G401 (cell line): ENCODE measurements around the gene ZBTB16. TPM values are rescaled to one million over a fixed set of nuclear protein-coding genes. Genes with fewer than 3 reads are reported as not detected.

ENCODE experiments used
- DNase-seq: peaks from one replicate; pipeline ENCODE4 v3.0.0-alpha.2; 2015; ENCODE audit warnings: low spot score
- in situ Hi-C: cut with HindIII; loops from 2 replicates; pipeline ENCODE4 v1.10.0; 2016; ENCODE audit warnings: low sequenced_read_pairs, mixed read lengths
- total RNA-seq: library from RNA; depleted of rRNA; stranded (reverse); fragments of >200 nt; shearing (Covaris generic); gene quantifications from 2 replicates; pipeline ENCODE4 v1.2.3, GENCODE V29; 2014

The ZBTB16 gene
- total RNA-seq, 1 experiment from 2014 or later: not detected

DNA sequence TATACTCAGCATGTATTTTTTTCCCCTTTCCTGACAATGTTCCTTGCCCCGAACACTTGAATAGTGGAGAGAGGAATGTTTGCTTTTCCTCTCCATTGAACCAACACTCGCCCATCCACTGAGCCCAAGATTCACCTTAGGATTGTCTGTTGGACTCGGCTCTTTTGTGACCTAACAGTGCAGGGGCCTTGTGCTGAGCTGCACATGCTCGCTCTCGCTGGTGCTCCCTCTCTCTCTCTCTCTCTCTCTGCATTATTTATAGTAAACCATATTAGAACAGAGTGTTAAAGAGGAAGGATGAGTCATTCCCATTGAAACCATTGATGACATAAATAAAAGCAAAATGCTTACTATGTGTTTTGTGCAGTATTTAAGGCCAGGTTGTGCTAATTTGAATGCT, 20.7 kb downstream of the ZBTB16 start:
- in situ Hi-C loops: no loop called here
- DNase-seq: no peak

DNA sequence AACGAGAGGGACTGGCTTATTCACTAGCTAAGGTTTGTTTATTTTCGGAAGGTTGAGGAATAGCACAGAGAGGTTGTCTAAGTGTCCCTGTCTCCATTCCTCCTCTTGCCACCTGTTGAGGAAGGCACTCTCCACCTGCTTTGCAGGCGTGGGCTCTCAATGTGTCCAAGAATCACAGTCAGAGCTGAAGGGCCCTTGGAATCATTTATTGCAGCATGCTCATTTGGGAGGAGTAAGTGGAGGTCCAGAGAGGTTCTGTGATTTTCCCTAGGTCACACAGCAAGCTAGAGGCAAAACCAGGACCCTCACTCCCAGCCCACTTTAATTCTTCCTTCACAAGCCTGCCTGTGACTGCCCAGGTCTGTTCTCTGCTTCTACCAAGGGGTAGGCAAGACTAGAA, 21.3 kb downstream of the ZBTB16 start:
- in situ Hi-C loops: no loop called here
- no peak for DNase-seq

DNA sequence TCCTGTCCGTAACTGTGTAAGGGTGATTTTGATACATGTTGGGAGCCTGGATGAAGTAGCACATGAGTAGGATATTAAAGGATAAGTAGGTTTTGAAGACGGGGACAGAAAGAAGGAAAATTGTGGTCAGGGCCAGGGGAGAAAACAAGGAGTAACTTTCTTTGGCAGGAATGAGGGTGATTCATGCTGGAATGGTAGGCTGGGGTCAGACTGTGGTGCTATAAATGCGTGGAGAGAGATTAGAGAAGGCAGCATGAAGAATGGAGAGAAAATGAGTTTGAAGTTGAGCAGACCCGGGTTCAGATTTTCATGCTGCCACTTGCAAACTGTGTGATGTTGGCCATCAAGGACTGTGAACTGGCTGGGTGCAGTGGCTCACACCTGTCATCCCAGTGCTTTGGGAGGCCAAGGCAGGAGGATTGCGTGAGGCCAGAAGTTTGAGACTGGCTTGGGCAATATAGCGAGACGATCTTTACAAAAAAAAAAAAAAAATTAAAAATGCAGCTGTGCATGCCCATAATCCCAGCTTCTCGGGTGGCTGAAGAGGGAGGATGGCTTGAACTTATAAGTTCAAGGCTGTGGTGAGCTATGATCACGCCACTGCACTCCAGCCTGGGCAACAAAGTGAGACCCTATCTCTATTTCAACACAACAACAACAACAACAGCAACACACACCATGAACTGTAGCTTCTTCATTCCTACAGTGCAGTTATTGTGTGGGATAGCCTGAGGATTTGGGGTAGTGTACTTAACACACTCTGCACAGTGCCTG, 22.3 kb downstream of the ZBTB16 start:
- in situ Hi-C loops: no loop called here
- no peak for DNase-seq

DNA sequence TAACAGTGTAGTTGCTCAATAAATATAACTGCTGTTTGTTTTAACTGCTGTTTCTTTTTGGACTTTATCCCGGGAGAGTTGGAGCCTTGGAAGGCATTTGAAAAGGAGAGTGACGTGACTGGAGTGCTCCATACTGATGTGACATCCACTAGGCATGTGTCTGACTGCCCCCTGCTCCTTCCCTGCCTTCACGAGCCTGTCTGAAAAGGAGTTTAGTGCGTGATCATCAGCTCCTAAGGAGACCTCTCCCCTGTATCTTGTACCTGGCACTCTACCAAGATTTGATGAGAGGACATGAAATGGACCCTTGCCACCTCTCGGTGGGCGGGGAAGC, 22.9 kb downstream of the ZBTB16 start:
- DNase-seq: no peak
- in situ Hi-C loops: no loop called here

DNA sequence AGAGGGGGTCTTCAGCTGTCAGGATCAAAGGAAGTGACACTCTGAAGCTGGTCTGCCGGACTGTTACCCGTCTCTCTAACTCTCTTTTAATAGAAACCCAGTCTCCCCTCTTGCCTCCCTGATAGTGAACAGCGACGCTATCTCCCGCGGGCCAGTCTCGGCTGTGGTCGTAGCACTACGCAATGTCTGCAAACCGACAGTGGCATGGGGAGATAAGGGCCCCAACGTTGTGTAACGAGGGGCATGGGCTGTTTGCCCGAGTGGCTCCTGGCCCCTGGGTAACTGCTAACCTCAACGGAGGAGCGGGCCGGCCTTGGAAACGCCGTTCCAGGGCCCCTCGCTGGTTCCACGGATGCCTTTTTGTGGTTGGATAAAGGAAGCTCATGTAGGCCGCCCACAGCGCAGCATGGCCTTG, 23.3 kb downstream of the ZBTB16 start:
- no peak for DNase-seq
- in situ Hi-C loops: no loop called here

DNA sequence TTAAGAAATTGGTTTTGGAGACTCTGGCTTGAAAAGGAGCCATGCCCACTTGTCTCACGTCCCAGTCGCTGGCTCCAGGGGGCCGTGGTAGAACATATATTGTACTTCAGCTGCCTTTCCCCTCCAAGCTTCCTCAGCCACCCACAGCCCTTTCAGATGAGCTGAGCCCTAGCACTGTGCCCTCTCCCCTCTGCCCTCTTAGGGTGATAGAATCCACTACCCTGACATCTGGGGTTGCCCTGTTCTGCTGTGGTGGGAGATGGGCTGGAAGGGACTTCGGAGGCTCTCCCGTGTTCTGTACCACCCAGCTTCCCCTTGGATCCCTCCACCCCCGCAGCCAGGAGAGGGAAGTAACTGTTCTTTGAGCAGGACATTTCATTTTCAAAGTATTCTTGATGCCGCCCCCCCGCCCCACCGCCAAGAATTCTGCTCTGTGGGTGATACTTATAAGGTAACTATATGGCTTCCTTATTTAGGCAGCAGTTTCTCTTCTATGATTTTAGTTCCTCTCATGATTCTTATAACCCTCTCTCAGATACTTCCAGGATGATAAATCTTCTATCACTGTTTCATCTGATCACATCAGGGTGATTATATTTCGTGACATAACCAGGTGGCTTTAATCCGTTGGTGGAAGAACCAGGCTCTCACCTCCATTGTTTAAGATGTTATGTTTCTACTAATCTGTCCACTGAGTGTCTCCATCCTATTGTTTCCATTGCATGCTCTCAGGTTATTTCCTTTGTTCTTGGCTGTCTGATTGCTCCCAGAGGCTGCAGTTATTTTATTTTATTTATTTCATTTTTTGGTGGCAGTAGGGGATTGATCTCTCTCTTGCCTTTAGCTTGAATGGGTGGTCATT, 24.1 kb downstream of the ZBTB16 start:
- in situ Hi-C loops: no loop called here
- no peak for DNase-seq

DNA sequence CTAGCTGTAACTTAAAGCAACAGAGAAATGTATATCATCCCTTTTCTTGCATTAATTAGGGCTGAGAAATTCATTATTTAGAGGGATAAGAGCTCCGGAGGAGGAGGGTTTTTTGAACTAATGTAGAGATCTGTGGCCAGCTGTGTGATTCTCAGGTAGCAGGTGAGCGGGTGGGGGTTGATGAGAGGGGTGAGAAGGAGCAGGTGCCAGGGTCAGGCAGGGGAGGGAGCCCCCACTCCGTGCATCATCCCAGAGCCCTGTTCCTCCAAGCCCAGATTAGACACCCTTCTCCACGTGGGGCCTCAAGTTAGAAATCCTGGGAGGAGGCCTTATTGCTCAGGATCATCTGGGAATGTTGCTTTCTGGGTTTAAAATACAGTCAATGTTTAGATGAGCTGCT, 24.9 kb downstream of the ZBTB16 start:
- in situ Hi-C loops: no loop called here
- DNase-seq: no peak

DNA sequence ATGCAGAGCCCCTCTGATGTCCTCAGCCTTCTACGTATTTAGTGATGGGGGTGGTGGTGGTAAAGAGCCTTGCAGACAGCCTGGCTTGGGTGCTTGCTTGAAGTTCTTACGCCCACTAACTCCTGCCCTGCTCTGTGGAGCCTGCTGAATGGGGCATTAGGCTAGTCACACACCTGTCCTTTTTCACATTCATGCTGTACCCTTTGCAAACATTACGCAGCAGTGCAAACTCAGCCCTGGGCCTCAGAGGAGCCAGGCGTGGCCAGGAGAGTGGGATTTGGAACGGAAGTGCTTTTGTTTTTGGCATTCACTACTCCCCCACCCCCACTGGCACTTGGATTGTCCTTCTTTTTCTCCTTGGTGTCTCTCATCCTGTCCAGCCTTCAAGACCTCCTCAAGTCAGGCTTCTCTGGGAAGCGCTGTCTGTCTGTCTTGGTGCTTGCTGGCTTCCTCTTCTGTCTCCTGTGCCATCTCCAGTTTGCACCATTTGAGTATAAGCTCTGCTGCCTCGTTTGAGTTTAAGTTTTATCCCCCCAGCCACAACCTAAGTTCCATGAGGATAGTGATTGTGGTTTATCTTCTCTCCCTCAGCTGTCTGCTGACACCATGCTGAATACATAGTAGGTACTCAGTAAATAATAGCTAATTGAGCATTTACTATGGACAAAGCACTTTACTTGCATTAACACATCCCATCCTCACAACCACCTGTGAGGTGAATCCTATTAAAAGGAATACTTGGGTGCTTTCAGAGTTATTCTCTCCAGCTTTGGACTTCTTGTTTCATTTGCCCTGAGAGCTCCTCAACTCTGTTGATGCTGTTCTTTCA, 26.7 kb downstream of the ZBTB16 start:
- in situ Hi-C loops: no loop called here
- no peak for DNase-seq

DNA sequence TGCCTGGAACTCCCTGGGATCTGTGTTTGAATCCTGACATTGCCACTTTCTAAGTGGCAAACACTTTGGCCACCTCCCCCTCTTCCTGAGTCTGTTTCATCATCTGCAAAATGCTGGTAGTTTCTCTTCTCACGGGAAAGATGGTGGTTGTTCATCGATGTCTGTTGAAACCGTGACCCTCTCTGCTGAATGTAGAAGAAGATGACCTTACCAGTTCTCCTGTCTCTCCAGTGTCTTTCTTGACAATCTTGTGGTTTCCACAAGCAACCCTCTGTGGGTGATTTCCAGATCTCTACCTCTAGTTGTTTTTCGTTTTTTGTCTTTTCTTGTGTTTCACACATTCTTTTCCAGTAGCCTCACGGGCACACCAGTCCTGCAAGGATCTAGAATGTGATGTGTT, 27.5 kb downstream of the ZBTB16 start:
- in situ Hi-C loops: no loop called here
- DNase-seq: no peak

DNA sequence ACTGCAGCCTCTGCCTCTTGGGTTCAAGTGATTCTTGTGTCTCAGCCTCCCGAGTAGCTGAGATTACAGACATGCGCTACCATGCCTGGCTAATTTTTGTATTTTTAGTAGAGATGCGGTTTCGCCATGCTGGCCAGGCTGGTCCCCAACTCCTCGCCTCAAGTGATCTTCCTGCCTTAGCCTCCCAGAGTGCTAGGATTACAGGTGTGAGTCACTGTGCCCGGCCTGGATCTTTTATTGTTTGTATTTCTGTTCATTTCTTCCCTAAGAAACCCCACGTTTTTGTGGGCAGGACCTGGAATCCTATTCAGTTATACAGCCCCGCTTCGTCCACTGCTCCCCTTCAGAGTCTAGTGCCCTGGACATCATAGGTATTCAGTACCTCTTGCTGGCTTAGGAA, 28.7 kb downstream of the ZBTB16 start:
- no peak for DNase-seq
- in situ Hi-C loops: no loop called here

DNA sequence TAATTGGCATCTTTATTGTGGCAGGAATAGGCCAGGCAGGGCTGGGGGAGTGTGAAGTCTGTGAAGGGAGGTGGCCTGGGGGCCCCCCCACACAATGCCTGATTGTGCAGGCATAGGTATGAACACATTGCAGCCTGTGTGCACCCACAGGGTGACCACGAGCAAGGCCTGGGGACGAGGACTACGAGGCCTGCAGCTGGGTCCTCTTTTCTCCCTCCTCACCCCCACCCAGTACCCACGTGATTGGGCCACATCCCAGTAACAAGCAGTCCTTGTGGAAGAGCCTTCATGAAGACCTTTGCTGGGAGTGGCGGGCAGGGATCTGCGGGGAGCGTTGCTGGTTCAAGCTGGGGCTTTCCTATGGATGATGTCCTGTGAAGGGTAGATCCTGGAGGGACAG, 29.3 kb downstream of the ZBTB16 start:
- in situ Hi-C loops: no loop called here
- no peak for DNase-seq

DNA sequence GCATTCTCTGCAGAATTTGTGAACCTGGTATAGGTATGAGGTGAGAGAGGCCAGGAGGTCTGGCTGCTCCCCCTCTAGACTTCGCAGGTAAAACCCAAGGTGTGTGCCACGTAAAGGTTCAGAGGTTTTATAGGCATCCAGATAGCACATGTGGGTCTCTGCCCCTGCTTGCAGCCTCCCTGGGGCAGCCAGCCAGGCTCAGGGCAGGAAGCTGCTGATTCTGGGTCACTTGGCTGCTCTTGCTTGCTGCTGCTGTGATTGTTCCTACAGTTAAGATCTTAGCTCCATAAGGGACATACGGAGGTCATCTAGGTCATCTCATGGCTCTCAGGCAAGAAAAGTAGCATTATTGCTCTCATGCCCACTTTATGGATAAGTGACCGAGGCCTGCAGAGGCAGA, 30.2 kb downstream of the ZBTB16 start:
- in situ Hi-C loops: no loop called here
- no peak for DNase-seq

DNA sequence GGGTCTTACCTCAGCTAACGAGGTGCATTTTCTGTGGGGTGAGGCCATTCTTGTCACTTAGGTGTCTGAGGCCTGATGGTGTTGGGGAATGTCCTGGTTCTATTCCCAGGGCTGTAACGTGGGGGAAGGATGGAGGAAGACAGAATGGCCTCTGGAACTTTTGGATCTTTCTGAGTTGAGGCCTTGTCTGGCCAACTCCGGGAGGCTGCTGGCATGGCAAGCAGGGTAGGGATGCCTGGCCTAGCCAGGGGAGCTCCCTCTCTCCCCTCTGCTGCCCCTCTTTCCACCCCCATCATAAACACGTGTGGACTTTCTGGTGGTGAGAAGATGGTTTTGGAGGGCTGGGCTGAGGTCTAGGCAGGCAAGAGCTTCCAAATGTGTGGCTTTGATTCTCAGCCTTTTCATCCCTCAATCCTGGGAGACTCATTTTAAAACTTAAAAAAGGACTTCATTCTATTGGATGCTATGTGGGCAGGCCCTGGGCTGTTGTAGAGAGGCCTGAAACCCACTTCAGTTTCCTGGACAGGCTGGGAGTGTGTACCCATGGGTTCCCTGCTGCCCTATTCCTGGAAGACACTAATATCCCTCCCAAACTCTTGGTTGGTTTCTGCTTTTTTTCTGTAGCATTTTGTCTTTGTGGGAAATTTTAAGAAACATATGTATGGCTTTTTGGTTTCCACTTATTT, 30.9 kb downstream of the ZBTB16 start:
- in situ Hi-C loops: no loop called here
- no peak for DNase-seq

DNA sequence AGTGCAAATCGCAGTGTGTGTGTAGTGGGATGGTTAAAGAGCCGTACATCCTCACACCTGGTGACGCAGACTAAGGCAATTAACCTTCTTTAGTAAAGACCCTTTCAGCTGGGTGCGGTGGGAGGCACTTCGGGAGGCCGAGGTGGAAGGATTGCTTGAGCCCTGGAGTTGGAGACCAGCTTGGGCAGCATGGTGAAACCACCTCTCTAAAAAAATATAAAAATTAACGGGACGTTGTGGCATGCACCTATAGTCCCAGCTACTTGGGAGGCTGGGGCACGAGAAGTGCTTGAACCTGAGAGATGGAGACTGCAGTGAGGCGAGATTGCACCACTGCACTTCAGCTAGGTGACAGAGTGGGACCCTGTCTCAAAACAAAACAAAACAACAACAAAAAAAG, 31.5 kb downstream of the ZBTB16 start:
- in situ Hi-C loops: no loop called here
- DNase-seq: no peak

DNA sequence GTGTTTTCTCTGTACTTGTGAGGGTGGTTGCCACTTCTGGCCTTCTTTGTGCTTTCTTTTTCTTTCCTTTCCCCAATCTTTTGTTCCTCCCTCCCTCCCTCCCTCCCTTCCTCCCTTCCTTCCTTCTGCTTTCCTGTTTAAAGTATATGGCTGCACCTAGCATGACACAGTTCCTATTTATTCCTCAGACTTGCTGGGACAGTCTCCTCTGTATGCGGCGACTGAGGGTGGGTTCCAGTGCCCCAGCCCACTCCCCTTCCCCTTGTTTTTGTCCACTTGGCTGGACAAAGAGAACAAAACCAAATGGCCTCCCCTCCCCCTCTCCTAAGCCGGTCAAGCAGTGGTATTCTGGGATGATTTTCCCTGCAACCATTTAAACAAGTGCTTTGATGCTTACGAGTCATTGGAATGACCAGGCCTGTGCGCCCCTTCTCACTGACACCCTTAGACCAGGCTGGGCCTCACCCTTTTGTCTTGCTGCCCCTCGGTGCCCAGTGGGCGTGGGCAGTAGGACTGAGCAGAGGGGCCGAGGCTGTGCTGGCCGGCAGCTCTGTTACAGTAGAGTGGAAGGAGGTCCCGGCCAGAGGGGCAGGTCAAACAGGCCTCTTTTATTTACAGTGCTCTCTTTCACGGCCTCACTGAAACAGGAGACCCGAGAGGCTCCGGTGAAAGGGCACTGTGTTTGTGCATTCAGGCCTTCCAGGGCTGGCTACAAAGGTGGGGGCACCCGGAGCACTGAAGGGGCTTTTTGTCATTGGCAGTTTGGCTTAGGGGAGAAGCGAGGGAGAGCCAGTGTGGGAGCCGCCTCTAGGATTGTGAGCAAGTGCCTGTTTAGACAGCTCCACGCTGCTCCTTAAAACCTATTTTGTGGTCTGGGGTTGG, 32.2 kb downstream of the ZBTB16 start:
- no peak for DNase-seq
- in situ Hi-C loops: no loop called here

DNA sequence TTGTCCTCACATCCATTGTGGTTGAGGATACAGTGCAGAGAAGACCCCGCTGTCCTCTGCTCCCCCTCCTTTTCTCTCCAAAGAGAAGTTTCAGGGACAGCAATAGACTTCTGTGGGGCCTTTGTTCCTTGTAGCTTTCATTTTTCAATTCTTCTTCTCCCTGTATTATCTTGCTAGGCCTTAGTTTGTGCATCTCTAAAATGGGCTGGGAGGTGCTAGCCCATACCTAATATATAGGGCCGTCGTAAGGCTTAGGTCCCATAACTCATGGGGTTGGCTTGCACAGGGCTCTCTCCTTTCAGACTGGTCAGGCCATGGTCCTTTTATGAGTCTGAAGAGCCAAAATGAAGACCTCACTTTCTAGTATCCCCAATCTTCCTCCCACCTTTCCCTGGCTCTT, 33.0 kb downstream of the ZBTB16 start:
- in situ Hi-C loops: no loop called here
- DNase-seq: no peak

DNA sequence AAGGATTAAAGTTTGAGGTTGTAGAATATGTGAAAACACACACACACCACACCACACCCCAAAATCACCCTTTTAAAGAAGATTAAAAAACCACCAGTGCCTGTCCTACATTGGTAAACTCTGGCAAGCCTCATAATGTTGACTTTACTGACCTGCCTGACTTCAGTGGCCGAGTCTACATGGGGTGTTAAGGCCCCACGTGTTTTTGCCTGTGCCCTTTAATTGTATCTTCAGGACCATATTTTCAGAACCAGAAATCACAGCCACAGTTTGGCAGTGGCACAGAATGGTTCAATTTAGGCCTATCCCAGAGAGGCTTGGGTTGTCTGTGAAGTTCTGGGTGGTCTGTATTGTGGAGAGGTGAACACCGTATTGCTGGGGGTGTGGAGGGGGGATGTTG, 33.4 kb downstream of the ZBTB16 start:
- in situ Hi-C loops: no loop called here
- no peak for DNase-seq

DNA sequence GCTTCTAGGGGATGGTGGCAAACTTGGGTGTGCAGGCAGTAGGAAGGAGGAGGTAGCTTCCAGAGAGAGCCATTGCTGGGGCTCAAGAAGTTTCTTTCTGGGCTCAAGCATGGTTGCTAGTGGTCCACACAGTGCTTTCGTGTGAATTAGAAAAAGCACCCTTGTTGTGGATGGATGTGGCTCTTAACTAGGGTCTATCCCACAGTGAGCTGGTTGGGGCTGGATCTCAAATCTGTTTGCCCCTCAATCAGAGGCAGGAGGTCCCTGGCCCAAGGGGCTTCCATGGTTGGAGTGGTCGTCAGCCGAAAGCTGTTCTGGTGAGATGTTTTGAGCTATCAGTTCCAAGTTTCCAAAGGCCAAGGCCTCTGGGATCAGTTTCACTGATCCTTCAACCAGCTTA, 35.0 kb downstream of the ZBTB16 start:
- DNase-seq: no peak
- in situ Hi-C loops: no loop called here

DNA sequence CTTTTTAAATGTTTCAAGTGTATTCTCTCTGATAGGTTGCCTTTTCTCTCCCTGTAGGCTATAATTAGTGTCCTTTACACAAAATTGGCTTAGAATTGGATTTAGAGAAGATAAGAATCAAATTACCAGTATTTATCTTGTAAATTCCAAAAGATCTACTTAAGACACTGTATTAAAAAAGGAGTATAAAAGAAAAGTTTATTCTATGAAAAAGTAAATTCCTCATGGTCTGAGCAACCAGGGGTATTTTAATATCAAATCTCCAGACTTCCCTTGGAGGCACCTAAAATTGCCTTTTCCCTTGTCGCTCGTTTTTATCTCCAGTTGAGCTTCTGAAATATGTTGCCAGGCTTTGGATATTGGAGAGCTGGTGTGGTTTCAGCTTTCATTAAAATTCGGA, 36.4 kb downstream of the ZBTB16 start:
- in situ Hi-C loops: no loop called here
- no peak for DNase-seq
